ENCODE measurements around the gene RHOG.

DNA sequence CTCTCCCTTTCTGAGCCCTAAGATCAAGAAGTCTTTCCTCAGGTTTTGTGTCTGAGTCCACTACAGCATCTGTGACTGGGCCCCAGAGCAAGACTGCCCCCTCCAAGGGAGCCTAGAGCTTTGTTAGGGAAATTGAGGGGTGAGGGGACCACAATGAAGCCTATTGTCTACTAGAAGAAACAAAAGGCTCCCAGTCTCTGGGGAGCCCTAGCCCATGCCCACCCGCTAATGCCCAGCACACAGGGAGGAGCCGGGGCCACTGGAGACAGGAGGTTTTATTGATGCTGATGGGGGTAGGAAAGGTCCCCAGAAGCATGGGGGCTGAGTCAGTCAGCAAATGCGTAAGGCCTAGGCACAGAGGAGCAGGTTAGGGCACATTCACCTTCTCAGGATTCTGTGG, 14.0 kb downstream of the RHOG start:
- TF ChIP-seq CTCF (conservative IDR thresholded peaks at IDR 0.05 in 1 of 2, IDR thresholded peaks at IDR 0.05 in 1 of 2; ENCODE audit: extremely low read depth in 1 of 2, insufficient read depth in 1 of 2, low read depth in 1 of 2, low read length in 2 of 2) (no peak), EZH2 (IDR thresholded peaks at IDR 0.05; ENCODE audit: borderline replicate concordance, low read length) (no peak)
